T-cell (primary cell): ENCODE results near the gene EFNA2. TPM values are rescaled to one million over a fixed set of nuclear protein-coding genes. Genes with fewer than 3 reads are reported as not detected.
A peak's percentile ranks its signal among the peaks of the same experiment; 100 is the strongest.

ENCODE experiments used
- ATAC-seq, 4 experiments: fragments of 200-7000 bp in 3 of 4; fragments of 150-1000 bp in 1 of 4; cut with Tn5 transposase; replicated peaks in 1 of 4; 1 replicate in 3 of 4; 2 replicates in 1 of 4; pipeline ENCODE4 v1.10.0; 2021; ENCODE audit warnings: moderate library complexity in 3 of 4, mild to moderate bottlenecking in 2 of 4, moderate number of reproducible peaks in 1 of 4
- CTCF ChIA-PET, 2 donors: fragments of 300-600 bp; sonication (Branson Sonifier 250); formaldehyde crosslinking; loops; one replicate each; lab custom pipeline; 2022; ENCODE audit warnings: antibody characterized with exemption in 2 of 2; lab: Charles Lee
- POLR2A ChIA-PET, 2 donors: fragments of 300-600 bp; sonication (Branson Sonifier 250); formaldehyde crosslinking; loops; one replicate each; lab custom pipeline; 2022; ENCODE audit warnings: antibody characterized with exemption in 2 of 2; lab: Charles Lee
- DNase-seq, 35 experiments: peaks; one replicate each; pipeline versions ENCODE4 v3.0.0 to v3.0.0-alpha.2; 2013 to 2023
- H3K27ac ChIP-seq: one replicate; pipeline ENCODE4 v1.5.1; 2013; ENCODE audit warnings: low read length
- H3K27me3 ChIP-seq, 2 experiments: replicated peaks in 1 of 2; 1 replicate in 1 of 2; 2 replicates in 1 of 2; pipeline versions ENCODE4 v1.6.1 to v1.7.0; 2013; ENCODE audit warnings: low read length in 1 of 2, mixed read lengths in 1 of 2; ENCODE audit not compliant: control insufficient read depth in 2 of 2, insufficient read depth in 2 of 2; ENCODE audit errors: extremely low read depth in 1 of 2
- H3K36me3 ChIP-seq, 2 donors: 1 replicate in 1 of 2; 2 replicates in 1 of 2; pipeline versions ENCODE4 v1.6.1 to v1.7.0; 2013; ENCODE audit warnings: low read length in 1 of 2; ENCODE audit not compliant: control insufficient read depth in 2 of 2, insufficient read depth in 1 of 2; ENCODE audit errors: extremely low read depth in 1 of 2
- H3K4me1 ChIP-seq, 2 experiments: 1 replicate in 1 of 2; 2 replicates in 1 of 2; pipeline versions ENCODE4 v1.6.1 to v1.7.0; 2013; ENCODE audit warnings: low read length in 2 of 2, mixed read lengths in 1 of 2; ENCODE audit not compliant: insufficient read depth in 2 of 2, control insufficient read depth in 1 of 2; ENCODE audit errors: extremely low read depth in 1 of 2
- H3K4me3 ChIP-seq, 2 donors: 1 replicate in 1 of 2; 2 replicates in 1 of 2; pipeline versions ENCODE4 v1.5.1 to v1.7.0; 2013; ENCODE audit warnings: mild to moderate bottlenecking in 2 of 2, low read length in 1 of 2, moderate library complexity in 1 of 2; ENCODE audit not compliant: control insufficient read depth in 1 of 2; ENCODE audit errors: extremely low read depth in 1 of 2
- H3K9me3 ChIP-seq: 2 replicates; pipeline ENCODE4 v1.7.0; 2013
- H3K27ac Mint-ChIP-seq, 2 donors: one replicate each; pipeline ENCODE4 v1.8.0; 2020 to 2021; ENCODE audit warnings: mild to moderate bottlenecking in 2 of 2, mixed read lengths in 2 of 2
- H3K27me3 Mint-ChIP-seq, 2 donors: one replicate each; pipeline ENCODE4 v1.8.0; 2021 to 2022; ENCODE audit warnings: mixed read lengths in 2 of 2
- H3K36me3 Mint-ChIP-seq: one replicate; pipeline ENCODE4 v1.8.0; 2021; ENCODE audit warnings: mixed read lengths
- H3K4me1 Mint-ChIP-seq, 3 donors: one replicate each; pipeline ENCODE4 v1.8.0; 2020 to 2022; ENCODE audit warnings: mixed read lengths in 3 of 3, mild to moderate bottlenecking in 1 of 3
- H3K4me3 Mint-ChIP-seq, 3 donors: one replicate each; pipeline ENCODE4 v1.8.0; 2020 to 2022; ENCODE audit warnings: mild to moderate bottlenecking in 3 of 3, mixed read lengths in 3 of 3, moderate library complexity in 3 of 3
- H3K9me3 Mint-ChIP-seq, 3 donors: one replicate each; pipeline ENCODE4 v1.8.0; 2020 to 2022; ENCODE audit warnings: mixed read lengths in 3 of 3
- WGBS: methylation state at CpG from one replicate; pipeline ENCODE4 v1.1.5; 2013; ENCODE audit warnings: missing lambda C conversion rate; ENCODE audit not compliant: insufficient coverage; 5-methylcytosine and 5-hydroxymethylcytosine counted together
- total RNA-seq, 35 experiments: library from RNA in 6 of 35; stranded (reverse) in 6 of 35; fragments of 120-200 nt in 1 of 35; gene quantifications; one replicate each; pipeline versions ENCODE4 v1.2.1 to v1.2.4 and lab custom pipeline; 2013 to 2026

EFNA2 gene
- total RNA-seq, 5 donors from 2014 or later (not counting 1 experiment from before 2014, with no cell fraction given): 0.38 TPM; not detected in 4

DNA sequence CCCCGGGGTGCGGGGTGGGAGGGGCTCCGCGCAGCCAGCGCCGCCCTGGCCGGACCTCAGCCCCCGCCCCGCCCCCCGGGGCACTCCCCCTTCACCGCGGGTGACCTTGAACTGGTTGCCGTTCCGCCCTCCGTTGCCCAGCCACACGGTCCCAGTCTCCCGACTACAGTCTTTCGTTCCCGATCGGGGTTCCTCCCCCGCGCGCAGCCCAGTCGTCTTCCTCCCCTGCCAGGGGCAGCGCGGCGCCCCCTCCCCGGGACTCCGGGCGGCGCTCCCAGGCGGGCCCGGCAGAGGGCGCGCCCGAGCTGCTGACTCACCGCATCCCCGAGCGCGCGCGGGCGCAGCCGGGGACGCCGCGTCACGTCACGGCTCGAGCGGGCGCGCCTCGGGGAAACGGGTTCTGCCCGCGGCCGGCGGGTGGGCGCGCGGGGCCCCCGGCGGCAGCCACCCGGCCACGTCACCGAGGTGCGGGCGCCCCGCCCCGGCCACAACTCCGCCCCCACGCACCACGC is 36.8 kb upstream of the EFNA2 start:
- Mint-ChIP-seq H3K4me1 (peaks cover 11 to 14% (median 12%) of the 10 kb centered on the region in 3 donors), H3K27ac (peak overlapping the region; percentile 61 to 78), H3K9me3 (no peaks in the 10 kb centered on the region), H3K27me3 (no peaks in the 10 kb centered on the region), H3K36me3 (peaks cover 3% of the 10 kb centered on the region), H3K4me3 (peak overlapping the region; percentile 55 to 77 (median 68))
- H3K4me3 ChIP-seq: peak overlapping the region; percentile 51 to 66
- H3K27ac ChIP-seq: peak overlapping the region; percentile 88
- ATAC-seq: peak; percentile 38 to 44 (median 40)
- POLR2A ChIA-PET: no interaction called here
- H3K27me3 ChIP-seq: no peaks in the 10 kb centered on the region
- CTCF ChIA-PET: interaction anchor here in 1 of 2 donors (0.6 kb wide), 1 partner anchor 20 kb away, joined by 3 read pairs; the partner anchor contains the start of gene CIRBP
- peaks cover 16 to 59% of the 10 kb centered on the region in 2 experiments for H3K4me1 ChIP-seq
- peak; percentile 64 to 93 (median 79) for DNase-seq
- H3K9me3 ChIP-seq: no peaks in the 10 kb centered on the region
- peaks cover 8 to 13% of the 10 kb centered on the region in 2 donors for H3K36me3 ChIP-seq
- 2% methylated on average over 67 of the region's 74 CpGs for WGBS

DNA sequence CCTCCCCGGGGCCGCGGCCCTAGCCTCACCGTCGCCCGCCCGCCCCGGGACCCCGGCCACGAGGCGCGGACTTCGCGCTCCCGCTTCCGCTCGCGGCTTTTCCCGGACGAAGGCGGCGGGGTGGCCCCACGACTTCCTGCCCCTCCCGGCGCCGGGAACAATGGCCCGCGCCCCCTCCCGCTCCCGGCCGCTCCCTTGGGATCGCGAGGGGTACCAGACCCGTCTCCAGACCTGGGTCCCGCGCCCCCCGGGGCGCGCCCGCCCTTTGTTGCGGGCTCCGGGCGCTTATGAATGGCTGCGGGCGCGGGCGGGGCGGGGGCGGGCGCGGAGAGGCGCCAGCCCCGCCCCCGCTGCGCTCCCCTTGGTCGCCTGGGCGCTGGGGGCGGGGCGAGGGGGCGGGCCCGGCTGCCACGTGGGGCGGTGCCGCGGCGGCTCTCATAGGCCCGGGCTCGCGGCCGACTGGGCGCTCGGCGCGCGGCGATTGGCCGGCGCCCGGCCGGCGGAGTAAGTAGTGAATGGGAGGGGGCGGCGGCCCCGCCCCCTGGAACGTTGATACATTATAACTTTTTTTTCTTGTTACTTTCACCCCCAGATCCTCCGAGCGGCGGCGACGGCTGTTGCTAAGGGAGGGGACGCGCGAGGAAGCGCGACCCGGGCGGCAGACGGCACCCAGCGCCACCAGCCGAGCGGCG is 36.2 kb upstream of the EFNA2 start:
- ATAC-seq (peak; percentile 60 to 68 (median 64)), DNase-seq (peak; percentile 87 to 98 (median 95))
- Mint-ChIP-seq H3K4me3 (peak overlapping the region; percentile 73 to 91 (median 82)), H3K27ac (peak overlapping the region; percentile 73 to 86), H3K27me3 (no peaks in the 10 kb centered on the region), H3K36me3 (peaks cover 4% of the 10 kb centered on the region), H3K9me3 (no peaks in the 10 kb centered on the region), H3K4me1 (peaks cover 11 to 15% (median 13%) of the 10 kb centered on the region in 3 donors)
- Histone ChIP-seq H3K36me3 (peaks cover 4 to 17% of the 10 kb centered on the region in 2 donors), H3K4me1 (peaks cover 20 to 59% of the 10 kb centered on the region in 2 experiments), H3K9me3 (no peaks in the 10 kb centered on the region), H3K27me3 (no peaks in the 10 kb centered on the region), H3K4me3 (peak overlapping the region; percentile 61 to 76), H3K27ac (peak overlapping the region; percentile 66)
- CTCF ChIA-PET: interaction anchor here in 1 of 2 donors (0.6 kb wide), 1 partner anchor 20 kb away, joined by 3 read pairs; the partner anchor contains the start of gene CIRBP
- WGBS: under 1% methylated on average over 72 of the region's 102 CpGs
- POLR2A ChIA-PET: no interaction called here

DNA sequence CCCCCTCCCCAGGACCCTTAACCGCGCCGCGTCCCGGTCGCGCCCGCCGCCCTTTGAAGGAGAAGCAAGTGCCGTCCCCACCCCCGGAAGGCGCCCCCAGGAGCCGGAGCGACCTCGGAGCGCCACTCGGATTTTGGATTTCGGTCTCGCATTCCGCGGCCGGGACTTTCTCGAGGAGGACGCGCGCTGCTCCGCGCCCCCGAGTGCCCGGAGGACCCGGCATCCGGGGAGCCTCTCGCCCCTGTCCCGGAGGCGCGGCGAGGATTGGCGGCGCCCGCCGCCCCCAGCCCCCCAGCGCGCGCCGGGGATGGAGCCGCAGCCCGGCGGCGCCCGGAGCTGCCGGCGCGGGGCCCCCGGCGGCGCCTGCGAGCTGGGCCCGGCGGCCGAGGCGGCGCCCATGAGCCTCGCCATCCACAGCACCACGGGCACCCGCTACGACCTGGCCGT is 35.7 kb upstream of the EFNA2 start:
- peaks cover 9% of the 10 kb centered on the region for H3K36me3 Mint-ChIP-seq
- ATAC-seq: no peak
- H3K4me1 Mint-ChIP-seq: peaks cover 15 to 17% (median 16%) of the 10 kb centered on the region in 3 donors
- peak overlapping the region; percentile 73 to 91 (median 82) for H3K4me3 Mint-ChIP-seq
- no peak for DNase-seq
- Histone ChIP-seq H3K36me3 (peaks cover 7 to 22% of the 10 kb centered on the region in 2 donors), H3K27me3 (no peaks in the 10 kb centered on the region), H3K4me3 (peak overlapping the region; percentile 61 to 76), H3K9me3 (no peaks in the 10 kb centered on the region), H3K4me1 (peaks cover 14 to 59% of the 10 kb centered on the region in 2 experiments), H3K27ac (peak overlapping the region; percentile 35)
- ChIA-PET POLR2A (no interaction called here), CTCF (no interaction called here)
- no peaks in the 10 kb centered on the region for H3K9me3 Mint-ChIP-seq
- H3K27me3 Mint-ChIP-seq: no peaks in the 10 kb centered on the region
- WGBS: under 1% methylated on average over 67 of the region's 67 CpGs
- H3K27ac Mint-ChIP-seq: peak overlapping the region in 1 of 2 donors; percentile 73

DNA sequence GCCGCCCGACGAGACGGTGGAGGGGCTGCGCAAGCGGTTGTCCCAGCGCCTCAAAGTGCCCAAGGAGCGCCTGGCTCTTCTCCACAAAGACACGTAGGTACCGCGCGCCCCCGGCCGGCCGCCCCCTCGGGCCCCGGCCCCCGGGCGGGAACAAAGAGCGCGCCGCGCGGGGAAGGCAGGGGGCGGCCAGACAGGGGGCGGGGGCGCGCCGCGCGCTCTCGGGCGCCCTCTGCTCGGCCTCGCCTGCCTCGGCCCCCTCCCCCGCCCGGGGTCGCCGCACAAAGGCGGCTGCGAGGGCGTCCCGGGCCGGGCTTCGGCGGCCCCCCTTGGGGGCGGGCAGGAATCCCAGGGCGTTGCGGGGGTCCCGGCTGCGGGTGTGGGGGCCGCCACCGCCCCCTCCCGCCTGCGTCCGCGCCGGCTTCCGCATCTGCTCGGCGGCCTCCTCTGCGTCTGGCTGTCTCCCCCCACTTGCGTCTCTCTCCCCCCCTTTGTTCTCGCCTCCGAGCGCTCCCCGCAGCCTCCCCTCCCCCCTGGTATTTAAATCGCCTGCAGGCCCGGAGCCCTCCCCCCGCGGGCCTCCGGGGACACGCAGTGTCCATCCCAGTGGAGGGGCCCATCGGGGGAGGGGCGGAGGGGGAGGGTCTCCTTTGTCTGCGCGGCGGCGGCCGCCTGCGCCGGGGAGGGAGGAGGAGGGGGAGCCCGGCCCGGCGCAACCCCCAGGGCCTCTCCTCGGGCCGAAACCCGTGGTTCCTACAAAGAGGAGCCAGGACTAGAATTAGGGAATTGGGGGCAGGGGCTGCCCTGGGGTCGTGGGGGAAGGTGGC is 35.0 kb upstream of the EFNA2 start:
- Histone ChIP-seq H3K27me3 (no peaks in the 10 kb centered on the region), H3K4me3 (peak overlapping the region; percentile 76 to 90), H3K4me1 (peaks cover 16 to 59% of the 10 kb centered on the region in 2 experiments), H3K9me3 (no peaks in the 10 kb centered on the region), H3K36me3 (peaks cover 13 to 29% of the 10 kb centered on the region in 2 donors), H3K27ac (peak overlapping the region; percentile 92)
- ChIA-PET CTCF (interaction anchor here in 1 of 2 donors (0.8 kb wide), 1 partner anchor 16 kb away, joined by 3 read pairs; no protein-coding TSS in a partner anchor), POLR2A (interaction anchor here in 1 of 2 donors (1.3 kb wide), 1 partner anchor 18 kb away, joined by 6 read pairs; the partner anchor contains the start of gene CIRBP)
- Mint-ChIP-seq H3K4me3 (peak overlapping the region; percentile 86 to 91 (median 89)), H3K4me1 (peaks cover 18 to 20% (median 18%) of the 10 kb centered on the region in 3 donors), H3K36me3 (peaks cover 11% of the 10 kb centered on the region), H3K27me3 (no peaks in the 10 kb centered on the region), H3K27ac (peak overlapping the region; percentile 94 to 96), H3K9me3 (no peaks in the 10 kb centered on the region)
- WGBS: under 1% methylated on average over 80 of the region's 90 CpGs
- DNase-seq: peak in 33 of 35 experiments; percentile 52 to 83 (median 66)
- ATAC-seq: peak in 3 of 4 experiments; percentile 3 to 5 (median 4)

DNA sequence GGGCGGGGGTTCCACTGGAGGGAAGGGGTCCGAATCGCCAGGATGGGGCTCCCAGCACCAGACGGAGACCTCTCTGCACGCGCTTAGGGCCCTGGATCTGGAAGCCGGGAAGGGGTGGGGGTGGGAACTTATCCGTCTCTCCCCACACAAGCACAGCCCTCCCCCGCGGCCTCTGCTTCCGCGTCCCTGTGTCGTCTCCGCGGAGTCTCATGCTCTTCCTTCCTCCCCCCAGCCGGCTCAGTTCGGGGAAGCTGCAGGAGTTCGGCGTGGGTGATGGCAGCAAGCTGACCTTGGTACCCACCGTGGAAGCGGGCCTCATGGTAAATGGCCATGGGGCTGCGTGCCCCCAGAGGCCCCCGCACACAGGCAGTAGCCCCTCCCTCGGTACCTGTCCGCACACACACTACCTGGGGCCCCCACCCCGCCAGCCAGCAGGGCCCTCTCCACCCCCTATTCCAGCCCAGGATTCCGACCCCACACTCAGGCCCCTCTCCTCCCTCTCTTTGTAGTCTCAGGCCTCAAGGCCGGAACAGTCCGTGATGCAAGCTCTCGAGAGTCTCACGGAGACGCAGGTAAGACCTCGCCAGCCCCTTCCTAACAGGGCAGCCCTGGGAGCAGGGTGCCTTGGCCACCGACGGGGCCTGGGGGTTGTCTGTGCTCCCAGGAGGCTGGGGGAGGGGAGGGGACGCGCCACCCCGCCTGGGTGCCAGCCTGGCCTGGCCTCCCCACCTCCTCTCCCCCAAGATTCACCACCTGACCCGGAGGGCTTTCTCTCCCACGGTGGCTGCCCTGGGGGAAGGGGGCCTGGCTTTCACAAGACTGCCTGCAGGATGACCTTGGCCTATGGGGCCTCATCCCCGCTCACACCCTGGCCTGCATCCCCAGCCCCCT is 34.1 kb upstream of the EFNA2 start:
- Histone ChIP-seq H3K4me3 (peak overlapping the region; percentile 76 to 90), H3K4me1 (peaks cover 16 to 64% of the 10 kb centered on the region in 2 experiments)
- ATAC-seq: peak in 3 of 4 experiments; percentile 2 to 7 (median 4)

More for the DNA sequence above, 34.1 kb upstream of the EFNA2 start:
- WGBS: 0% methylated on average over 15 of the region's 41 CpGs
- DNase-seq: peak in 29 of 35 experiments; percentile 47 to 77 (median 61)
- peaks cover 11% of the 10 kb centered on the region for H3K36me3 Mint-ChIP-seq
- POLR2A ChIA-PET: interaction anchor here in 1 of 2 donors (1.3 kb wide), 1 partner anchor 17 kb away, joined by 6 read pairs; the partner anchor contains the start of gene CIRBP
- H3K27ac ChIP-seq: peak overlapping the region; percentile 92
- H3K27ac Mint-ChIP-seq: peak overlapping the region; percentile 94 to 96
- CTCF ChIA-PET: interaction anchor here in 1 of 2 donors (0.8 kb wide), 1 partner anchor 15 kb away, joined by 3 read pairs; no protein-coding TSS in a partner anchor
- peaks cover 13 to 37% of the 10 kb centered on the region in 2 donors for H3K36me3 ChIP-seq
- no peaks in the 10 kb centered on the region for H3K27me3 ChIP-seq
- peaks cover 18 to 23% (median 18%) of the 10 kb centered on the region in 3 donors for H3K4me1 Mint-ChIP-seq
- H3K27me3 Mint-ChIP-seq: no peaks in the 10 kb centered on the region
- no peaks in the 10 kb centered on the region for H3K9me3 Mint-ChIP-seq
- peak overlapping the region; percentile 86 to 91 (median 89) for H3K4me3 Mint-ChIP-seq
- H3K9me3 ChIP-seq: no peaks in the 10 kb centered on the region
